Activated CD4-positive, alpha-beta T cell treated with anti-CD3 and anti-CD28 coated beads, Interleukin-2, amount 50 U/mL, for 24 hours (primary cell): ENCODE measurements around the gene SNTB2.

Experiments used
- DNase-seq, 2 donors: peaks; one replicate each; pipeline ENCODE4 v3.0.0-alpha.2; 2020; ENCODE audit warnings: low read depth in 1 of 2, low spot score in 1 of 2

Gene SNTB2

DNA sequence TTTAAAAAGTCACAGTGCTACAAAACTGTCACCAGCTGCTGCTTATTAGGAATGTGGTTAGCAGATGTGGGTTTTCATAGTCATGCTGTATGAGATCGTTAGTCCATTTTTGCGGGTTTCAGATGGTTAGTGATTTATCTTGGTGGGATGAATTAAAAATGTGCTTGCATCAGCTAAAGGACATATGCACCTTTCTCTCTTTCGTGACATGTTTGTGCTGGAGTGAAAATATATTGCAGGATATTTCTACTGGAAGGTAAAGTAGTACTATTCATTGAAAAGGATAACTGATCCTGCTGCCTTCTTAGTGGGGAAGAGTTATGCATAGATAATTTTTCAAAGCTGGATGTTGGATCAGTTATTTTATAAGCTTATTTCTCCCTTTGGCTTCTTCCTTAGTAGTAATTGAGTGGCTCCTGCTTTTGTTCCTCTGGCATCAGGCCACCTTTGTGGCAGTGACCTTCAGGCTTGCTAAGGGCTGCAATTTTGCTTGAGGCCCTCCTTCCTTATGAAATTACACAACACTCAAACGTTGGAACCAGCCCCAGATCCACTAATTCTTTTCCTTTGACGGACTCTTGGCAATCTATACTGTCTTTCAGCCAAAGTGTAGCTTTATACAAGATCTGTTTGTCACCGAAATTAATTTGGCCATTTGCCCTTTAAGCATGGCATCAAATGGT, 7.5 kb upstream of the SNTB2 start:
- DNase-seq: no peak

DNA sequence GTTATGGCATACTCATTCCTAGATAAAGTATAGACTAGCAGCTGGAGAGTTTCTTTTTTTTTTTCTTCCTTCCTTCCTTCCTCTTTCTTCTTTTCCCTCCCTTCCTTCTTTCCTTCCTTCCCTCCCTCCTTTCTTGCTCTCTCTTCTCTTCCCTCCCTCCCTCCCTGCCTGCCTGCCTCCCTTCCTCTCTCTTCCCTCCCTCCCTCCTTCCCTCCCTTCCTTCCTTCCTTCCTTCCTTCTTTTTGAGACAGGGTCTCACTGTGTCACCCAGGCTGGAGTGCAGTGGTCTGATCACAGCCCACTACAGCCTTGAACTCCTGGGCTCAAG, 7.0 kb upstream of the SNTB2 start:
- no peak for DNase-seq

DNA sequence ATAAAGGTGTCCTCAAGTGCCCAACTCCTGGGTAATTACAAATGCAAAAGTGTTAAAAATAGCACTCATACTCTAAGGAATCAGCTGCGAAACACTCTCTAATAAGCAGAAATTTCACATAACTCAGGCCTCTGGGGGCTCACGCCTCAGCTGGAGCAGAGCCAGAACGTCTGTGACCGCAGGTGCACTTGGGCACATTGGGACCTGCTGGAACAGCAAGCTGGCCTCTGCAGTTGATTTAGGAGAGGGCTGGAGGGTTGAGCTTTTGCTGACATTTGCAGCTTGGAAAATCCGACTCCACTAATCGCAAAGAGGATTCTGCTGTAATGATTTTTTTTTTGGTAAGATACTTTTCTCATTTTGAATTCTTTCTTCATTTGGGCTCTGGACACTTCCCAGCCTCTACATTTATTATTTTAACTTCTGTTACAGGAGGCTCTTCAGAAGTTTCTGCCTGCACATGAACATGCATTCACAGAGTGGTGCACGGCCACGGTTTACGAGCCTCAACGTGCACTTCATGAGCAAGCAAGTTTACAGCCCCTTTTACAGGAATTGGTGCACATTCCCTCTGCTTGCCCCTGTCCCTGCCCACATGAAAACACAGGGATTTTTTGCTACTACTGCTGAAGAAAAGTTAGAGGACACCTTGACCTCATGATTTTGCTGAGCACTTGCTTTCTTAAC, 4.1 kb upstream of the SNTB2 start:
- DNase-seq: no peak

DNA sequence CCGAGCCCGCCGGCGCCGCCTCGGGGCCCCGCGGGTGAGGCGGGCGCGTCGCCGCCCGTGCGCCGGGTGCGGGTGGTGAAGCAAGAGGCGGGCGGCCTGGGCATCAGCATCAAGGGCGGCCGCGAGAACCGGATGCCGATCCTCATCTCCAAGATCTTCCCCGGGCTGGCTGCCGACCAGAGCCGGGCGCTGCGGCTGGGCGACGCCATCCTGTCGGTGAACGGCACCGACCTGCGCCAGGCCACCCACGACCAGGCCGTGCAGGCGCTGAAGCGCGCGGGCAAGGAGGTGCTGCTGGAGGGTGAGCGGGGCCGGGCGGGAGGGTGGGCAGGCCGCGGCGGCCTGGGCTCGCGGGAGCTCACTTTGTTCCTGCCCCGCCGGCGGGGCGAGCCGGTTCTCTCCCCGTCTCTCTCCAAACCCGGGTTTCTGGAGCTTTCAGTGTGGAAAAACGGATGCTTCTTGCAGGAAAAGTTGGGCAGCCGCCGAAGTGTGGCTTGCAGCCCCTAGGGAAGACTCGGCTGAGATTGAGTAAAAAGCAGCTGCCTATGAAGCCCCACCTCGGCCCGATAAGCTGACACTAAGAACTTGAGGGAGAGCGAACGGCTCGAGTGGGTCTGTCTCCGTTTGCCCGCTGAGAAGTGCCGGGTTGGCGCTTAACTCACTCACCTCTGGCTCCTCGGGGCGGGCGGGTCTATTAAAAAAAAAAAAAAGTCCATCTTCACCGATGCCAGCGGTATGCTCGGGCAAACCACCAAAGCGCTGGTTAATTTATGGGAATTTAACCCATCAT, 677 bp downstream of the SNTB2 start:
- DNase-seq: peak in 1 of 2 donors; percentile 17

- no peak for DNase-seq
Observed at GRCh38 chr16:69188236-69188549, 1.2 kb downstream of the SNTB2 start.

- DNase-seq: no peak
Observed at GRCh38 chr16:69188716-69189115, 1.8 kb downstream of the SNTB2 start.

GRCh38 chr16:69190046-69190588, 3.2 kb downstream of the SNTB2 start:
- DNase-seq: no peak

DNA sequence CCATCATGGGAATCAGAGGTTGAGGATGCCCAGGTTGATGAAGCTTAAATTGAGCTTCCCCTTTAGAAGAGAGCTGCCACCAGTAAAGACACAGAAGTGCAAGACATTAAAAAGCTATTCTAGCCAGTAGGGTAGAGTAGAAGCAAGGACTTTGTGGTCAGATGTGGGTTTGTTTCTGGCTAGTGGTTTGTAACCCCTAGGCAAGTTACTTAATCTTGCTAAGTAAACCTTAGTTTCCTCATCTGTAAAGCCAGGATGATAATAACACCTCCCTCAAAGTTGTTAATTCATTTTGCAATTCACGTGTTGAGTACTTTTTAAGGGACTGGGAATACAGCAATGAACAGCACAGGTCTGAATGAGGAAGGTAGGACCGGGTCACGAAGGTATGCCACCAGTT, 3.6 kb downstream of the SNTB2 start:
- DNase-seq: no peak

GRCh38 chr16:69191136-69191535, 4.2 kb downstream of the SNTB2 start:
- DNase-seq: no peak

DNA sequence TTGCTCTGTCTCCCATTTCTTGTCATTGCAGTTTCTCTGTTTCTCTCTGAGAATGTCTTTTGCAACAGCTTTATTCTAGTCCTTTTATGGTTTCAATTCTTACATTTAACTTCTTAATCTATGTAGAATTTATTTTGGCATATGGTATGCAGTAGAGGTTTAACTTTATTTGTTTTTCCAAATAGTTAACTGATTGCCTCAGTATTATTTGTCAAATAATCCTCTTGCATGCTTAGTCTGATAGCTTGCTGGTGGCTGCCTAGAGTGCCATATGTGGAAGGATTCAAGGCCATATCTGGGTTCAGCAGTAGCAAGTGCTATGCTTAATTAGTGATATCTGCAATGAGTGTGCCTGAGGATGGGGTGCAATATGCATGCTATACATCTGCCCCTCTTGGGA, 6.9 kb downstream of the SNTB2 start:
- no peak for DNase-seq

GRCh38 chr16:69194488-69194887, 7.5 kb downstream of the SNTB2 start:
- no peak for DNase-seq

- no peak for DNase-seq
Observed at GRCh38 chr16:69195369-69196029, 8.5 kb downstream of the SNTB2 start.

- DNase-seq: no peak
Observed at GRCh38 chr16:69197573-69197972, 10.6 kb downstream of the SNTB2 start.

DNA sequence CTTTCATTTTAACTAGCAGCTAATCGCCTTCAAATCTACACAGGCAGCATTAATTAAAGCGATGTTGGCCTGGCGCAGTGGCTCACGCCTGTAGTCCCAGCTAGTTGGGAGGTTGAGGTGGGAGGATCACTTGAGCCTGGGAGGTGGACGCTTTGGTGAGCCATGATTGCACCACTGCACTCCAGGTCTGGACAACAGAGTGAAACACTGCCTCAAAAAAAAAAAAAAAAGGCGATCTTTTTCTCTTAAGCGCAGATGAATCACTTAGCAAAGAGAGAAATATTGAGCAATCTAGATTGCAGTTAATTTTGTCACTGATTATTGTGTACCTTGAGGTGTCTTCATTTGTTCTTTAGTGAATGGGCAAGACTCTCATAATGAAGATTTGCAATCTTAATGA, 12.4 kb downstream of the SNTB2 start:
- DNase-seq: no peak

GRCh38 chr16:69201291-69201690, 14.3 kb downstream of the SNTB2 start:
- DNase-seq: no peak

DNA sequence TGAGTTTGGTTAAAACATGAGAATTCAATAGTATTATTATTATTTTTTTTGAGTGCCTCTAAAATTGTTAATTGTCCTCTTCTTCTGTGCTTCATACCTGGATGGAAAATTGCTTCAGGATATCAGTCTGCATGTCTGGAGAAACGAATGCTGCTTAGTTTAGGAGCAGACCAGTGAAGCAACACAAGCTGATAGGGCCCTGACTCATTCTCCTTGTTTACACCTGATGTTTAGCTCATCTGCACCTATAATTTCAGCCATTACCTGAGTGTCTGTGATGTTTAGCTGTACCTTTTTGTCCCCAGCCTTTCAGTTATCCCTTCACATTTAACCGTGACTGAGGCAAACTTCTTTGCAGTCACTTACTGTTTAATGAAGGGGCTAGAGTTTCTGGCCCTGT, 14.8 kb downstream of the SNTB2 start:
- no peak for DNase-seq

DNA sequence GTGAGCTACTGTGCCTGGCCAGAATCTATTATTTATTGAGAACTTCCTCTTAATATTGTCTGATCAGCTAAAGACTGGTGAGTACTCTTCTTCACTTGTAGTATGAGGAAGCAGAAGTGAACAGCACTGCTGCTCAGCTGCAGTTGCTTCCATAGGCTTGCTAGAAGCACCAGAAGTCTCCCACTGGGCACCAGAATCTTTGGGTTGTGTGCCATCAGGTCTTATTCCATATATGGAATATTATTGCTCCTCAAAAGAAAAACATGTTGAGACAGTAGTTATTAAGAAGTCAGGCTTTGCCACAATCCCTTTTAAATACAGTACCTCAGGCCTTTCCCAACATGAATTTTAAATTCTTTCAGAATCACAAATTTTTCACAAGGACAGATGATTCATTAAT, 17.2 kb downstream of the SNTB2 start:
- DNase-seq: no peak

GRCh38 chr16:69209735-69210134, 22.8 kb downstream of the SNTB2 start:
- no peak for DNase-seq

GRCh38 chr16:69217433-69217832, 30.5 kb downstream of the SNTB2 start:
- no peak for DNase-seq

DNA sequence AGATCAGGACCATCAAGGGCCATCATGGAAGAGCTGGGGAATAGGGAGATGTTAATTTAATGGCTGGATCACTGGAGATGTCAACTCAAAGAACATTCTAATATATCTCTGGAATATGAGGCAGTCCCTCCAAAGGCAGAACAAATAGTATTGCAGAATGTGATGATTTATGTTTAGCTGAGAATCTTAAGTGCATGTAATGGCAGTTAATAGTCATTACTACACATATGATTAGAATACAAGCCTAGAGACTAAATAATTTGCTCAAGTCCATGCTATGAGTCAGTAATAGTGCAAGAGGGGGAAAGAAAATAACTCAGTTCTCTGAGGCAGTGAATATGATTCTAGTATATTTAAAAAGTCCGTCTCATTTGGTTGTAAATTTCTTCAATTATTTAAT, 32.3 kb downstream of the SNTB2 start:
- no peak for DNase-seq

- no peak for DNase-seq
Observed at GRCh38 chr16:69223882-69224281, 36.9 kb downstream of the SNTB2 start.

DNA sequence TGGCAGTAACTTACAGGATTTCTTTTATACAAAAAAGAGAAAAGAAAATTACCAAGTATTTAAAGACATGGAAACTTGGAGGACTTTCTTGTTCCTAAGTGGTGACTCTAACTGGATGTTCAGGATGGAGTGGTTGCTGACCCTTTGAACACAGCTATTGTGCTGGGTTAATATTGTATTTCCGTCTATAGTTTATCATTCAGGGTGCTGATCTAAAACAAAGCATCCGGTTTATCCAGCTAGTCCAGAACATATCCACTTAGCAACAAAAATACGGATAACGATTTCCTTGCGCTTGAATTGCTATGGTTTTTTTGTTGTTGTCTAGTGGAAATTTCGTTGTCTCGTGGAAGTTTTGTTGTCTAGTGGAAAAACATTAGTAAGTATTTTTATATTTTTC, 38.2 kb downstream of the SNTB2 start:
- no peak for DNase-seq
